GM21515 (cell line): Measurements from ENCODE around the gene CNTN4.
A peak's percentile ranks its signal among the peaks of the same experiment; 100 is the strongest.

ENCODE experiments used
- ATAC-seq: cut with Tn5 transposase; IDR thresholded peaks from one replicate; pipeline ENCODE4 v1.9.1; 2021; ENCODE audit not compliant: unreplicated experiment

CNTN4 gene

GRCh38 chr3:2657971-2658370 is 559.3 kb downstream of the CNTN4 start:
- no peak for ATAC-seq

DNA sequence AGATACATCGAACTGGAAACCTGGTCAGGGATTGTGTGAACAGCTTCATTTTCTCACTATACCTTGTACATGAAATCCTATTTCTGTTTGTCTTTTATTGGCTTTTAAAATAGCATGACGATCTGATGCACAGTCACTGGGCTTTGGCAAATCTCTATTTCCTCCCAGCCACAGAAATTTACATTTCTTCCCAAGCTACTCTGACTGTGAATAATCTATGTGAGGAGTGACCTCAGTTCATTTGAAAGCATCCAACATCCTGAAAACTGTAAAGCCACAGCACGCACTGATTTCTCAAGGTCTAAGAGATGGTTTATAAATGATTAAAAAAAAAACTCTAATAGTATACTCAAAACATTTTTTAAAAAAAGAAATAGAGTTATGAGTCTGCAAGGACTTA is 561.2 kb downstream of the CNTN4 start:
- ATAC-seq: no peak

DNA sequence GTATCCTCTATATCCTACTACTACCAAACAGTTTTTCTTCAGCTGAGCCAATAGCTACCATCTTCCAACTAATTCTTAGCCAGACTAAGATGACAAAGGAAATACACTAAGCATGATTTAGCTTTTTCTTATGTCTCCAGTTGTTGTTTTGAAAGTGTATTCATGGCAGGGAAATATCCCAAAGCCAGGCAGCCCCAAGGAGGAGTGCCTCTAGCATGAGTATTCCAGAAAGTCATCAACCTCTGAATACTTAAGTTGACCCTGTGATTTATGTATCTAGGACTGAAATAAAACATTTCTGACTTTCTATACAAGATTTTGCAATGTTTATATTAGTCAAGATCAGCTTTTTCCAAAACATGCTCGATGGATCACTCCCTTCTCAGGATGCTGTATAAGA is 562.4 kb downstream of the CNTN4 start:
- ATAC-seq: no peak

DNA sequence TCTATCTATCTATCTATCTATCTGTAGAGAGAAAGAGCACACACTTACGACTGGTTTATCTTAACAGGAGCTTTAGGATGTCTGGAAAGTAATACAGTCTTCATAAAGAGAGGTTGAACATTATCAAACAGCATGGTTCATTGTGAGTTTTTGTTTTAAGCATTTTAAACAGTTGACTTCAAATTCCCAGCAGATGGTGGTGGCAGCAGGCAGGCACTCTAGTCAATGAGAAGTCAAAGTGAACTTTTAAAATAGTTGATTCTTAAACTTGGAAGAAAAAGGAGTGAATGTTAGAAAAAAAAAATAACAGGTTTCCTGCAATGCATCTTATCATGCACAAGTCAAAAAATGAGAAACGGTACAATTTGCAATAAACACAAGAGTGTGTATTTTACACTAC is 578.8 kb downstream of the CNTN4 start:
- ATAC-seq: no peak

- no peak for ATAC-seq
These were observed 581.6 kb downstream of the CNTN4 start for GRCh38 chr3:2680236-2680635.

- ATAC-seq: no peak
These were observed 585.4 kb downstream of the CNTN4 start for GRCh38 chr3:2684046-2684445.

- ATAC-seq: no peak
These were observed 588.3 kb downstream of the CNTN4 start for GRCh38 chr3:2686816-2687502.

GRCh38 chr3:2697589-2697988 is 598.9 kb downstream of the CNTN4 start:
- no peak for ATAC-seq

GRCh38 chr3:2701471-2701870 is 602.8 kb downstream of the CNTN4 start:
- ATAC-seq: no peak

DNA sequence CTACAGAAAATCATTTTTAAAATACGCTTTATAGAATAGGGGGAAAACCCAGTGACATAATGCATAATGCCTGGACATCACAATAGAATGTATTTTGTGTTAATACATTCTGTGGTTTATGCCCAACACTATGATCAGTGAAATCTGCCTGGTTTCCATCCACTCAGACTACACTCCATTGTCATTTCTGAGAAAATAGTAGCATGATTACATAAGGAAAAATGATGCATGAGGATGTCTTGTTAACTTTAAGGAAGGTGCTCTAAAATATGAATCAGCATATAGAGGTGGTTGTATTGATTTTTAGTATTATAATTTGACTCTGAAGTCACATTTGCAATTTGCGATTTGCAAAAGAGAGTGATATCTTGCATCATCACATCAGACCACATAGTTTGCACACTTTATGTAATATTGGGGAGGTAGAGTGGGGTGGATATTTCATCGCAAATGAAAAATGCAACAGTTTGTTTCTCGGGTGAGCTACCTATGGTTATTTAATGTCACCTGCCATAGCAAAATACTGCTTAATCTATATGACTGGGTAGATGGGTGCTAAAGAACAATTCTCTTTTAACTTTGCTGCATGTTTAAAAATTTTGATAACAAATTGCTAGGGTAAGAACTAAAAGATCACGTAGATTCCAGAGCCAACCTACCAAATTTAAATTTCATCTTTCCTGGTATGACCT is 607.6 kb downstream of the CNTN4 start:
- no peak for ATAC-seq

DNA sequence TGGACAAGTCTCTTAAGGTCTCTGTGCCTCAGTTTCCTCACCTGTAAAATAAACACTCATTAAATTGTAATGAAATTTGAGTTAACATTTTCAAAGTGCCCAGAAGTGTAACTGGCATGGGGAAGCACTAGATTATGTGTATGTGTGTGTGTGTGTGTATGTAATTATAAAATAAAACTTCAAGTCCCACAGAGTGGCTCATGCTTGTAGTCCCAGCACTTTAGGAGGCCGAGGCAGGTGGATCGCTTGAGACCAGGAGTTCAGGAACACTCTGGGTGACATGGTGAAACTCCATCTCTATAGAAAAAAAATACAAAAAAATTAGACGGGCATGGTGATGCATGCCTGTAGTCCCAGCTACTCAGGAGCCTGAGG is 608.2 kb downstream of the CNTN4 start:
- no peak for ATAC-seq

DNA sequence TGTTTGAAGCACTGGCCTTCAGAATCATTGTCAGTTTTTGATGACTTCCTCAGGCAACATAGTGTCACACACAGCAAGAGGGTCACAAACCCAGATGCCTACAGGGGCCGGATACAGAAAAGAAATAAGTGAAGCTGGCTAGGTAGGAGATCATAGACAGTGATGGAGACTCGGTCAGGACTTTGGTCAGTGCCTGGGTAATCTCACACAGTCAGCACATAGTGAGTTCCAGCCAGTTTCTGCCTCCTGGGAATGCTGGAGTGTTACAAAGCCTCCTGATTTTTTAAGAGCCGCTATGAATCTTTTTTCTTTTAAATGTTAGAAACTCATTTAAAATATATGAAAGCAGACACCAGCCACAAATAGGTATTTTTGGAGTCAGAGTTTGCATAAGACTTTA is 612.4 kb downstream of the CNTN4 start:
- ATAC-seq: no peak

DNA sequence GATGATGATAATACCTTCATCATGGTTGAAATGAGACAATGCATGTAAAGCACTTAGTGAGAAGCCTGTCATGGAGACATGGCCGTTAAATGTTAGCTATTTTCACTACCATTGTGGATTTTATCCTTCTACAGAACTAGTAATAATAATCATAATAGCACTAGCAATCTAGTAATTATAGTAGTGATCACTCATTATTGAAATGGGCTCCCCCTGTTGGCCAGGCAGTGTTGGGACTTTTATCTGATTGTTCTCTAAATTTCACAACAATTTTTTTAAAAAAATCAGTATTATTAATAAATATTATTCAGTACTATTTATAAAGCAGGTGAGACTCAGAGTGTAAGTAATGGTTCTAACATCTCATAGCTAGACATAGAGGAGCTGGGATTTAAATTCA is 615.3 kb downstream of the CNTN4 start:
- no peak for ATAC-seq

DNA sequence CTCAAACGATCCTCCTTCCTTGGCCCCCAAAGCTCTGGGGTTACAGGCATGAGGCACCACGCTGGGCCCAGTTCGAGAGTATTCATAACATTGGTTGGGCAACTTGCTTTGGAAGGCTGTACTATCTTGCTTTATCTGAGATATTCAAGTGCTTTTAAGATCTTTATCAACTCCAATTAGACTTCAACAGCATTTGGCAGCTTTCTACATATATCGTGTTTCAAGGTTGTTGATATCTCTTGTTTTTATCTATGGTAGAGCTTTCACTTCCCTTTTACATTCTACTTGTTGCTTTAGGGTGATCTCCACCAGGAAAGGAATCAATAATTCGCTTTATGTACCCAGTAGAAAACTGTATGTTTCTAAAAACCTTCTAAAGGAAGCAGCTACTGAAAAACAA is 616.2 kb downstream of the CNTN4 start:
- ATAC-seq: no peak

DNA sequence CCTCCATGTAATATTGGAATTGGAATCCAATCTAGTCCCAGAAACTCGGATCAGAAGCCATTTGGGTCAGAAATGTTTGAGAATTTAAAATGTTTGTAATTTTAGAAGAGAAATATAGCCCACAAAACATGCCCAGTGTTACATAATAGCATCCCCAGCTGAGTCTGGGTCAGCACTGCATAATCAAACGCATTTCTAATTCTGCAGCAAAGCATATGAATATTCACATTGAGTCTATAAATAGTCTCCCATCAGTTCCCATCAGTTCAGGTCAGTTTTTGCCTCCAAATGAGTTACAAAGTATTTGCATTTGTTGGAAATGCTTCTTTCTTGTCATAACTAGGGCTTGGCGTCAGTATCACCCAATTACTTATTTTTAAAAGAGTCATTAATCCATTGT is 628.4 kb downstream of the CNTN4 start:
- no peak for ATAC-seq

DNA sequence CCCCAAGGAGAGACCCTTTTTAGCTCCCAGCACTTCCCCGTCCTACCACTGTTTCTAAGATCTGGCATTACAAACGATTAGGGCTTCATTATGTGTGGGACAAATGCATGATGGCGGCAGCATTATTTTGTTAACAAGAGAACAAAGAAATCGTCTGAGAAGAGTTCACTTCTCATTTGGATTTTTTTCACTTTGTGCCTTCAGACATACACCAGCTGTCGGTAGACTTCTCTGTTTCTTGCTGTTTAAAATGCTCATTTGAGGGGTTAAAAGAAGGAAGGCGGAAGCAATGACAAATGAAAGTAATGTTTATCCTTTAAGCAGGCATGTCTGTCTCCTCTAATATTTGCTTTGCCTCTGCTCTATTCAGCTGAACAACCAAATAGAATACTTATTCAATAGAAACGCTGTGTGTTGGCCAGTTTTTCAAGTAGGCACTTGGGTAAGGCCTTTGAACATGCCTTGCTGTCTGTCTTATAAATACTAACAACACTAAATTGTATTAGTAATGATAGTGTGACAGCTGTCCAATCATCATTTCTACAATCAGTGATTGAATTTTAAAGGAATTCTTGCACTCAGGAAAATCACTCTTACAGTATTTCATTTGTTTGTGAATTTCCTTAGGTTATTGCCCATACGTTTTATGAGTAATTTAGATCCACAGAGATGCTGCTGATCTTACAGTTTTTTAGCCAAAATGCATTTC is 629.1 kb downstream of the CNTN4 start:
- ATAC-seq: no peak

DNA sequence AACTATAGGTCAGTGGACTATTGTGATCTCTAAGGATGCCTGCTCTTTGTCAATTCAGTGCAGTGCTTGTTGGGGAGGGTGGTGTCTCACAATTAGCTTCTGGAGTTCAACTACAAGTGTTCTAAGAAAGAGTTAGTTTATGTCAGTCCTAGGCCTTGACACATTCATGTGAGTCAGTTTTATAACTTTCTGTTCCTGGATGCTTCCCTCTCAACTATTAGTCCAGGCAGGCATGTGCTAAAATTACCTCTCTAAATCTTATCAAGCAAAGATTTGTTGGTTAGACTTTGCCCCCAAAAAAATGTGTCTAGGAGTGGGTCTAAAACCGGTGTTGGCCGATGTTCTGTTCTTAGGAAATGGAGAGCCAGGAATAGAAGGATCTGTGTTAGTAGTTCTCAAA is 633.2 kb downstream of the CNTN4 start:
- ATAC-seq: no peak

GRCh38 chr3:2735392-2735894 is 636.8 kb downstream of the CNTN4 start:
- ATAC-seq: no peak

DNA sequence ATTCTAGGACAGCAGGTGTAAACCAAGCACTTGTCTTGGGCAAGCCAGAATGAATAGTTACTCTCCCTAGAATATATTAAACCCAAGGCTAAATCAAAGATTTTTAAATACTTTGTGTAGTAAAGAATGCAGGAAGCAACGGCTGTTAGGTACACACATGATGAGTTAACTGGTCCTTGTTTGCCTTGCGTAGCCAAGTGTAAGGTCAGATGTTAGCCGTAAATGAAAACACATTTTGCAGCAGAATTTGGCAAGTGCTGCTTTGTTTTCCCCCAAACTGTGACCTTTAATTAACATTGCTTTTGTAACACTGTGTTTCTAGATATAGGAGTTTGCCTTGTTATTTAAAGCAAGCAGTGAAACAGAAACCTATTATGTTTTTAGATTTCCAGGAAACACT is 642.9 kb downstream of the CNTN4 start:
- no peak for ATAC-seq

DNA sequence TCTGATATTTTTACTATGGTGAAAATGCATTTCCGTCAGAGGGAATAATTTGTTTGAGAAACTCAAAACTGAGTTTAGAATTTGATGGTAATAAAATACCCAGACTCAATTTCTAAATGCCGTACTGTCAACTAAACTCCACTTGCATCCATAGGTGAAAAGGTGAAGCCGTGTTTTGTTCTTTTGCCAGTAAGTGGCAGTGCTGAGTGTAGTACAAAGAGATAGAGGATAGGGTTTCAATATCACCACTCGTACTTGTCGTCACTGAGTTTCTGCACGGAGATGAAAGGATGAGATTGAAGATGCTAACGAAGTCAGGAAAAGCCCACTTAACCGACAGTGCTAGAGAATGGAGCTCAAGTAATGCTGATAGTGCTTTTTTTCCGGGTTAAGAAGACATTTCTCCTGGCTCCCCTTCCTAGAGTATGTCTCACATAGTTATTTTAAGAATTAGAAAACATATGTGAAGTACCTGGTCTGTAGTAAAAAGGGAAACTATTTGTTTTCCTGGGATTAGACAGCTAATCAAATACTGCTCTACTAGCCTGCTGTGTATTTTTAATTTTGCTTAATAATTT is 666.4 kb downstream of the CNTN4 start:
- peak; percentile 86 for ATAC-seq

DNA sequence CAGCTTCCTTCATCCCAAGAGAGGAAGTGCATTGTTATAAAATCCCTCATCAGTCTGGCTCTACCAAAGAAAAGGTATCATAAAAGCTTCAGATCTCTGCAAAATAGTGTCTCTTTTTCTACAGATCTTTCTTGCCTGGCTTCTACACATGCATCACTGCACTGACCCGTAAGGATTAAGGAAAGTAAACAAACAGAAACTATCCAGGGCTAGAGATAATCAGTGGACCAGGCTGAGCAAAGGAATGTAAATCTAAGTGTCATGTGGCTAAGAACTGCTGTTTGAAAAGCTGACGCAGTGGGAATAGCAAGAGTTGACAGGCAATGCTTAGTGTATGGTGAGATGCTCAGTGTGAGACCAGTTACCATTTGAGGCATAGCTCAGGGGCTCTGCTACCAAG is 671.8 kb downstream of the CNTN4 start:
- no peak for ATAC-seq

DNA sequence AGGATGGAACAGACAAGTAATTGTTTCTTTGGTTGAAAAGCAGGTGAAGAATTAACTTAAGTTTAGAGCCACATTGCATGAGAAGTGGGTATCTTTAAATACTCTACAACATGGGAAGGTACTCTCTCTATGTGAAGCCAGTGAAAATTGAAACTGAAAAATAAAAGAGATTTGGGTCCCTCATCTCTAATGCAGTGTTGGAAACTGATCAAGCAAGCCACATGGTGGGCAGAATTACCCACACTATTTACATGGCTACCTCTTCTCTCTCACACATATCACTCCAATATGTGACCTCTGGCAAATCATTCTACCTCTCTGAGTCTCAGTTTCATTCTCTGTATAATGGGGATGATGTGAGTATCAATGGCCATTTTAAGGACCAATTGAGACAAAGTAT is 672.5 kb downstream of the CNTN4 start:
- ATAC-seq: peak; percentile 59
